Activated T-helper 1 cell treated with anti-CD3 and anti-CD28 coated beads, Interleukin-2, amount 50 U/mL, for 16 hours (primary cell): Measurements from ENCODE around the gene ATP2C1.
"Not testable (repeated sequence)": the region's sequence is repeated elsewhere in the genome, so short reads cannot be mapped to it uniquely, and the experiment has no call there.

Experiments used
- DNase-seq, 2 donors: peaks; one replicate each; pipeline ENCODE4 v3.0.0-alpha.2; 2020; ENCODE audit warnings: low read depth in 1 of 2, low spot score in 1 of 2

Gene ATP2C1

DNA sequence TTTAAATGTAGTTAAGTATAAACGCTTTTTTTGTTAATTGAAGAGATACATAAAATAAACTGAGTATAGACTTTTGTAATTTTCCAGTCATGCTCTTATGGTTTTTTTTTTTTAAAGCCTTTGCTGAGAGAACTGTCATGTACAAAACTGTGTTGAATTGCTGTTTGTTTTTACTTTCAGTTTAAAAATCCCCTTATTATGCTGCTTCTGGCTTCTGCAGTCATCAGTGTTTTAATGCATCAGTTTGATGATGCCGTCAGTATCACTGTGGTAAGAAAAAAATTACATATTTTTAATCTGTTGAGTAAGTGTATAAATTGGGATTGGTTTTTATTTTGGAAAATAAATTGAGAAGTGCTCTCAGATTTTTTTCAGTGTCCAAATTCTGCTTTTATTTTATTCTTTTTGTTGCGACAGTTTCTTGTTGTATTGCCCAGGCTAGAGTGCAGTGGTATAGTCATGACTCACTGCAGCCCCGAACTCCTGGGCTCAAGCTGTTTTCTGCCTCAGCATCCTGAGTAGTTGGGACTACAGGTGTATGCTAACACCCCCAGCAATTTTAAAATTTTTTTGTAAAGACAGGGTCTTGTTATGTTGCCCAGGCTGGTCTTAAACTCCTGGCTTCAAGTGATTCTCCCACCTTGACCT lies 40.7 kb downstream of the ATP2C1 start:
- DNase-seq: no peak

DNA sequence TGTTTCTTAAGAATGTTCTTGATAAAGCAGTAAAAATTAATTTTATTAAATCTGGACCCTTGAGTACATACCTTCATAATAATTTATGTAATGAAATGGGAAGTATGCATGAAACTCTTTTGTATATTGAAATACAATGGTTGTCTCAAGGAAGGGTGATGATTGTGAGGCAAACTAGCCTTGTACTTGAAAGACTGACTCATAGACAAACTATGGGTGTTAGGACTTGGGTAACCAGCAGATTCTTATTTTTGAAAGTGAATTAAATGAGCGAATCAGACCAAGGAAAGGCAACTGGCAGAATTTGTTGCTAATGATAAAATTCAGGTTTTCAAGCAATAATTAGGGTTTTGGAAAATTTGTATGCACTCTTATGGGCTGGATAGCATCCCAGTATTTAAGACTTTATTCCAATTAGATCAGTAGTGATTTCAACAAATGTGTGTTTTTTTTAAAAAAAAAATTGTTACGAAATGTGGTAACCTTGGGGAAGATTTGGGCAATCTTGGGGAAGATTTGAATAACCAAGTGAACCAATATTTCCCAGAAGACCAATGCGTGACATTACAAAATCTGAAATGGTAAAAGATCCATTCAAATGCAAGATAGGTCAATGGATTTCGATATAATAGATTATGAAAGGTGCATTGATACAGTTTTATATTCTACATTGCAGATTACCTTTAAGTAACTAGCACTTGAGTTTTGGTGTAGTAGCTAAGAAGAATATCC lies 42.0 kb downstream of the ATP2C1 start:
- no peak for DNase-seq

DNA sequence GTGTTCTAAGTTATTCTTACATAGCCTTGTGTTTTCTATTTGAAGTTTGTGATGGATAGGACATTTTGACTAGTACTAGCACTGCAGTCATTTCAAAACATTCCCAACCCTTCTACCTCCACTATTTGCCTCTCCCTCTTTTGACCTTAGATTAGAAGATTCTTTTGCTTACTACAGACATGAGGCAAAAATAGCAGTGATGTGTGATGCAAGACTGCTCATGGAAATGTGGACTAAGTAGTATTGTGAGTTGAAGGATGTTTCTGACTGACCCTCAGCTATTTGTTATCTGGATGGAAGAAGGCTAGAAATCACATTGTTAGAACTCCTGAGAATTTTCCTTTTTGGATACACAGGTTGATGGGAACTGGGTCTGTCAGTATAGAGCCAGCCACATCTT lies 45.9 kb downstream of the ATP2C1 start:
- no peak for DNase-seq

DNA sequence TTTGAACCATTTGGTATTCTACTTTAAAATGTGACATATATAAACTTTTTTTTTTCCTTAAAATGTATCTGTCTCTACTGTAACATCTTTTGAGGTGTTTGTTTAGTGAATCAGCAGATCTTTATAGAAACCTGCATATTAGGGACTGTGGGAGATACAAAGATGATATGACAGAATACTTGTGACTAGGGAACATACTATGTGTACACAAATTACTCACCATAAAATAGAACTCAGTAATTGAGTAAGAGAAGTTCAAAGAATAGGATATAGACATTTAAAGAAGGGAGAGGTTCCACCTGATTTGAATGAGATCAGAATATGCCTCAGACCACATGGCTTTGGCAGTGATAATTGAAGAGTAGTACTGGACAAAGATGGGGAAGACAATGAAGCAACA lies 47.9 kb downstream of the ATP2C1 start:
- no peak for DNase-seq

DNA sequence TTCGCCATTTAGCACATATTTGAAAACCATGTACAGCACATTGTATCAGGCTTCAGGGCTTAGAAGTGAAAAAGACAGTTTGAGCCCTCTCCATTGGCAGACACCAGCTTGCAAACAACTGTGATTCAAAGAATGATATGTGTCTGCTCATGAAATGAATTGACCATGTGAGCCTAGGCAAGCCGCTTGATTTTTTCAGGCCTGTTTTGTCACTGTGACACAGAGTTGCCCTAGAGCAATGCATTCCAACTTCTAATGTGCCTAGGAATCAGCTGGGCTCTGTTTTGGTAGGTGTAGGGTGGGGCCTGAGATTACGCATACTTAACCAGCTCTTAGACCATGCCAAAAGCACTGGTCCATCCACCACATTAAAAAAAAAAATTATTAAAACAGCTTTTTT lies 53.0 kb downstream of the ATP2C1 start:
- no peak for DNase-seq

DNA sequence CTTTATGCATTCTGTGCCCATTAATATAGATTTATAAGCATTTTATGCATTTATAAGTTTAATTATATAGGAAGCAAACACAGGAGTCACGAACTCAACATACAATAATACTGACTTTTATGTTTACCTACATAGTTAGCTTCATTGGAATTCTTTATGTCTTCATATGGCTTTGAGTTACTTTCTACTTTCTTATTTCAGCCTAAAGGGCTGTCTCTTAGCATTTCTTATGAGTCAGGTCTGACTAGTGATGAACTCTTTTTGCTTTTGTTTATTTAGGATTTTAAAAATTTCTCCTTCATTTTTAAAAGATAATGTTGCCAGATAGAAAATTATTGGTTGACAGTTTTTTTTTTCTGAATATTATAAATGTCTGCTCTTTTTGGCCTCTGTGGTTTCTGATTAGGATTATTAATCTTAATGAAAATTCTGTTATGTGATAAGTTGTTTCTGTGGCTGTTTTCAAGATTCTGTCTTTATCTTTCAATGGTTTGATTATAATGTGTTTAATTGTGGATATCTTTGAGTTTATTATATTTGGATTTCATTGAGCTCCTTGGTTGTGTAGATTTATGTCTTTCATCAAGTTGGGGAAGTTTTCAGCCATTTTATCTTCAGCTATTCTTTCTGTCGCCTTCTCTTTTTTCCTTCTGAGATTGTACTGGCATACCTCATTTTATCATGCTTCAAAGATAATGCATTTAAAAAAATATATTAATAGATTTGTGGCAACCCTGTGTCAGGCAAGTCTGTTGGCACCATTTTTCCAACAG lies 54.3 kb downstream of the ATP2C1 start:
- no peak for DNase-seq

DNA sequence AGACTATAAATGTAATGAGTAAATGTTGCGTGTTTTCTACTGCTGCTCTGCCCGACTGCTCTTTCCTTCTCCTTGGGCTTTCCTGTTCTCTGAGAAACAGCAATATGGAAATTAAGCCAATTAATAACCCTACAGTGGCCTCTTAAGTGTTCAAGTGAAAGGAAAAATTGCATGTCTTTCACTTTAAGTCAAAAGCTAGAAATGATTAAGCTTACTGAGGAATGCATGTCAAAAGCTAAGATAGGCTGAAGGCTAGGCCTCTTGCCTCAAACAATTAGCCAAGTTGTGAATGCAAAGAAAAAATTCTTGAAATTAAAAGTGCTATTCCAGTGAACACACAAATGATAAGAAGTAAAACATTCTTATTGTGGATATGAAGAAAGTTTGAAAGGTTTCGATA lies 55.0 kb downstream of the ATP2C1 start:
- no peak for DNase-seq

DNA sequence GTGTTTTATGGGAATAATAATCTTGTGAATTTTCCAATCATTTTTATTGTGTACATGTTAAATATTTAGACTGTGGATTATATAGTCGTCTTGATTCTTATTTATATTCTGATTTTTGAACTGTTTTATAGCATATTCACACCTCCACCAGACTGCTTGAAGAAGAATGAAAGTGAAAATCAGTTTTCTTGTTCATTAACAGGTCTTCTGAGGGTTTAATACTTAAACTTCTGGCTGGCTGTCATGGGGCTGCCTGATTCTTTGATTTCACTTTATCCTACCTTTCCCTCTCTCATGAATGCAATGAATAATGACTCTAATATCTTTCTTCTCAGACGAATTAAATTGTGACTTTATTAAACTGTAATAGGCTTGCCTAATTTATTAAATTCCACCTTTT lies 56.2 kb downstream of the ATP2C1 start:
- no peak for DNase-seq

DNA sequence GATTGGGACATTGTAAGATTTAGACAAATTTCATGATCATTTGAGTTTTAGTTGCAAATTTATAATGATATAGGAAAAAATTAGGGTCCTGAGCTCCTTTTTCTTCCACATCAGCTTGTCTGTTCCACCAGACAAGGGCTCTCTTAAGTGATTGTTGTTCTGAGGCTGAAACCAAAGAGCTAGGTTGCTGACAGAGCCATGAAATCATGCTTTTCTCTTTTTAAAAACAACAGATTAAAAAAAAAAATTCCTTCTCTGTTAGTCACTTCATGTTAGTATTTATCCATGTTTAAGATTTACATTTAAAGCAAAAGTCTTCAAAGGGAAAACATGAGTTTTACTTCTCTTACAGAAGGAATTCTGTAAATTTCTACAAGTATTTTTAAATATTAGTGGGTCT lies 56.8 kb downstream of the ATP2C1 start:
- DNase-seq: no peak

DNA sequence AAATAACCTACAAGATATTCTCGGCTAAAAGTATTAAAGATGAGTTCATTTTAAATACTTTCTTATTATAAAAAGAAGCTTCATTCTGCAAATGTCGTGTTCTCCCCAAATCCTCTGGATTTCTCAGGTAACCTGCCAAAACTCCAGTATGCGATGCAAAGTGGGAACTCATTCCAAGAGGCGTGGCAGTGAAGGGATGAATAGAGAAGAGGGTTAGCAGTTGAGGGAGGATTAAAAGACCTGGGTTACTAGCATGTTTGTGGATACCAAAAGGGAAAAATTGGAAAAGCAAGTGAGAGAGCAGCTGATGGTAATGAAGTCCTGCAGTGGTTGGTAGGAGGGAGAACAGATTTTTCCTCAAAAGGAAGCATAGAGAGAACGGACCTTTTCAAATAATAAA lies 61.6 kb downstream of the ATP2C1 start:
- no peak for DNase-seq

DNA sequence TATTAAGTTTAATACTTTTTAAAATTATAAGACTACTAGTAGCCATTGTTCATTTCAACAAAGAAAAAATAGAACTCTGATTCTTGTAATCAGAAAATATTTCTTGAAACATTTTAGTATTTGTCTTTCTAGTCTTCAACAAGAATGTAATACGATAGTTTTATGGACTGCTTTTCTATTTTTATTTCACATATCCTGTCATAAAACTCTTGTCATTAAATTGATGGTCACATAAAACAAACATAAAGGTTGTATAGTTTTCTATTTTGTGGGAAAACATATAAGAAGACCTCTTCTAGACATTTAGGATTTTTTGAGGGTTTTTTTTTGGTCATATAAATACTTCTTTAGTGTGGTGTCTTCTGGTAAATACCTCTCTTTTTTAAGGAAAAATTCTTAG lies 62.4 kb downstream of the ATP2C1 start:
- DNase-seq: no peak

DNA sequence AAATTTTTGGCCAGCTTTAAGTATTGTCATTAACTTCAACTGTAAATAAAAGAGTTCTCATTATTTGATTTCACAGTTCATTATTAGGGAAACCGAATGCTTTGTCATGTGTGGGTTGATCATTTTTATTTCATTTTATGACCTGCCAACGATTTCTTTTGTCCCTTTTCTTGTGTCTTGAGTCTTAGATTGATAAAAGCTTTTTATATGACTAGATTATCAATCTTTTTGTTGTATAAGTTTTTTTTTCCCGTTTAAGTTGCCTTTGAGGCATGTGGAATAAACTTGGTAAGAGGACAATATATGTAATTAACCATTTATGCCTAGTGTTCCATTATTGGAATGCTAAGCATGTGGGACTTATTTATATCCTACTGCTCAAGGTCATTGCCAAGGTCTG lies 62.8 kb downstream of the ATP2C1 start:
- no peak for DNase-seq

DNA sequence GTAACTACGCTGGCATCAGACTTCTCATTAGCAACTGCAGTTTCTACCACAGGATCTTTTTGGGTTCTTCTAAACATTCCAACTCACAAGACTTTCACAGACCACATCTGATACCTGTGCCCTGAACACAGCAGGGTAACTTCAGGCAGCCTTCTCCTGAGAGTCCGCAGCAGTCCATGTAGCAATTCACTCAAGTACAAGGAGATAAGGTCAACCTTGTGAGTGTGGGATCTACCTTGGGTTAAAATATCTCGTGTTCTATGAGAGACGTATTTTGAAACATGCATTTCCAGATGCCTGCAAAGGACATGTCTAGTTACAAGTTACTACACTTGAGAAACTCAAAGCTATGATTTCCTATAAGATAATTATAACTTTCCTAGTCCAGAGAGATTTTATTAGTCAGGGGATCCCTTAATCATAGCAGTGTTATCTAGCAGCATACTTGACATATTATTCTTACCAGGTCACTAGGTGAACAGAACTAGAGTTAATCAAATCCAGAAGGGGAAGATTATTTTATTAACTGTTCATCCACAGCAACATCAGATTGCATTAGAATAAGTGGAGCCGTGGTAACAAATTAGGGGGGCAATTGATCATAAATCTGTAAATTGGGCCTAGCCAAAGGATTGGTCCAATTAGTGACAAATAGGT lies 66.4 kb downstream of the ATP2C1 start:
- no peak for DNase-seq

DNA sequence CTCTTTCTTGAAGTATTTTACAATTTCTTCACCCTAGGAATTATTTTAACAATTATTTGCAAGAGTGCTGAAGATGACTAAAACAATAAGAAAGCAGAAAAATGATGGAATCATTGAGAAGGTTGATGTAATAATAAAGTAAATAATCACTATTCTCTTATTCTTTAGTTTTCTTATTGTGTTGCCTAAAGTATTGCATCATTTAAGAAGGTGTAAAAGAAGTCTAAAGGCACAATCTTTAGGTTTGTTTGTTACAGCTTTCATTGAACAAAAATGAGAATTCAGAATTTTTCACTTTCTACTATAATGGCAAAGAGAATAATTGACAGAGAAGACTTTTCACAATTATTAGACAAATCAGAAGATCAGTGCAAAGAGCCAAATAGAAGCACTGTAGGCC lies 67.6 kb downstream of the ATP2C1 start:
- no peak for DNase-seq

DNA sequence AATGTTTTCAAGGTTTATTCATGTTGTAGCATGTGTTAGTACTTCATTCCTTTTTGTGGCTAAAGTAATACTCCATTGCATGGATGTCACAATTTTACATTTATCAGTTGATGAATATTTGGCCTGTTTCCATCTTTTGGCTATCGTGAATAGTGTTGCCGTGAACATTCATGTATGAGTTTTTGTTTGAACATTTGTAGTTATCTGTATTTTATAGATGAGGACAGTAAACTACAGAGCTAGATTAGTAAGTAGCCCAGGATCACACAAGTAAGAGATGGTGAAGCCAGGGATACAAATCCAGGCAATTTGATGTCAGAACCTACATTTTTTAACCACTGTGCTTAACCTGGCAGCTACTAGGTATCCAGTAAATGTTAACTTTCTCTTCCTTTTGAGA lies 69.6 kb downstream of the ATP2C1 start:
- no peak for DNase-seq

DNA sequence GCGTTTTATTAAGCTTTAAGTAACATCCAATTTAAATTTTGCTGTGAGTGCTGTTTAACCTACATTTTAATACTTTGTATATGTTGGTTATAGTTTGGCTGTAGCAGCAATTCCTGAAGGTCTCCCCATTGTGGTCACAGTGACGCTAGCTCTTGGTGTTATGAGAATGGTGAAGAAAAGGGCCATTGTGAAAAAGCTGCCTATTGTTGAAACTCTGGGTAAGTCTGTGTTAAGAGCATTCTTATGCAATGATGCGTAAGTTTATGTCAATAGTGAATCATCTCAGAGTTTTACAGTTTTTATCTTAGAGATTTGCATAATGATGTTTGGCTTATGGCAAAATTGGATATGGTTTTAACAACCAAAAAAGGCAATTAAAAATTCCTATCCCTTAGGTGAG lies 70.0 kb downstream of the ATP2C1 start:
- no peak for DNase-seq

DNA sequence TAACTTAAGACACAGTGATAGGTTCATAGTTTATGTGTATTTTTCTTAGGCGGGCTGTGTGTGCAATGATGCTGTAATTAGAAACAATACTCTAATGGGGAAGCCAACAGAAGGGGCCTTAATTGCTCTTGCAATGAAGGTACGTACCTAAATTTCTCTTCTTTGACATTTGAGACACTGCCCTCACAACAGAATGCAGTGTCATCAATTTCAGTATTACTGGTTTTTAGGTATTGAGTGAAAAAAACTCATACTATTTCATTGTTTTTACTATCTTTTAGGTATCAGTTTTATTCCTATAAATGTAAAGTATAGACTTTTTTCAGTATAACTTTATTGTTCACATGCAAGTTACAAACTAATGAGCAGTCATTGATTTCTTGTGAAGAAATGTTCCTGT lies 73.4 kb downstream of the ATP2C1 start:
- no peak for DNase-seq

DNA sequence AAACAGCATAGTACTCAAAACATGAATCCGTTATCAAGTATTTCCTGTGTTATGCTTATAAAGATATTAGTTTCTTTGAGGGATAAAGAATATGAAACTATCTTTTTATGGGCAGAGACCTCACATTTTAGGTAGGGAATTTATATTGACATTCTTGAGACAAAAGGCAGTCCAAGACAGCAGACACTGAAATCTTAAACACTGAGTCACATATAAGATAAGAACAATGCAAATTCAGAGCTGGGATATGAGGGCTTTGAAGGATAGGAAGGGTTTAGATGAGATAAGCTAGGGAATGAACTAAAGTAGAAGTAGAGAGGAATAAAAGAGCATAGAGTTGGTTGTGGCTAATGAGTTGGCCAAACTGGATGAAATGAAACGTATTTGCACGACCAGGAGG lies 74.3 kb downstream of the ATP2C1 start:
- DNase-seq: no peak

DNA sequence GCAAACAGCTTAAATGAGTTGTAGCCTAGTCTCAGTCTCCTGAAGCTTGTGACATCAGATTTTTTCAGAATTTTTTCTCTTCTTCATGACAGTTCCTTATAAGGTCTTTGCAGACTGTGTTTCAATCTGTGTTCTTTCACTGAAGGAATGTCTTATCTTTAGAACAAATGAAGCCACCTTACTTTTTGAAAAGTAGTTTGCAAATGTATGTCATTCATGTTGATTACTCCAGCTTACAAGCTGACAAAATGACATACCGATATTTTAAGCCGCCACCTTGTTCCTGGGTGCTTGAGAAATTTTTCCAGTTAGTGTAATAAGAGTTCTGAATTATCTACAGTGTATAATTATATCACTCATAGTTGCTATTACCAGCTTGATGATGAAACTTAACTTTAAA lies 75.7 kb downstream of the ATP2C1 start:
- no peak for DNase-seq

DNA sequence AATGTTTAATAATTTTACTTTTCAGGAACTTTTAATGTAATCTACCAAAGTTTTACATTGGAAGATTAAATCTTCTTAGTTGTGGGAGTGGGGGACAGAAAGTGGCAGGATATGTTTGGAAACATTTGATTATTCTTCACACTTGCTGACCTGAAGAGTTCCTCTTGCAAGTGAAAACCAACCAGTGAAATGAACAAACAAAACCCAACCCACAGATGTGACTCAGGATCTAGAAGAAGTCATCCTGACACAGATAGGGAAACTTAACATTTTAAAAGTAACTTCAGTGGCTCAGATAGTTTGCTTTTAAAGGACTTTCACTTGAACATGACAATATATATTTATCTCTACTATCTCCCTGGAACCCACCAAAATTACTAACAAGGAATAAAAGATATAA lies 77.3 kb downstream of the ATP2C1 start:
- DNase-seq: no peak

DNA sequence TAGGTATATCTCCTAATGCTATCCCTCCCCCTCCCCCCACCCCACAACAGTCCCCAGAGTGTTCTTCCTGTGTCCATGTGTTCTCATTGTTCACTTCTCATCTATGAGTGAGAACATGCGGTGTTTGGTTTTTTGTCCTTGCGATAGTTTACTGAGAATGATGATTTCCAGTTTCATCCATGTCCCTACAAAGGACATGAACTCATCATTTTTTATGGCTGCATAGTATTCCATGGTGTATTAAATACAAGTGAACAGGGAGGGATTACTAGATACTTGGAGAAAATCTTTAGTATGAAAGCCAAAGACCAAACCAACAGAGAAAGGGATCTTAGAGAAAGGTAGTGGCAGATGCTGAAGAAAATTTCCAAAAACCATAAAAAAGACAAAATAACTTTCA lies 78.7 kb downstream of the ATP2C1 start:
- DNase-seq: not testable (repeated sequence)

DNA sequence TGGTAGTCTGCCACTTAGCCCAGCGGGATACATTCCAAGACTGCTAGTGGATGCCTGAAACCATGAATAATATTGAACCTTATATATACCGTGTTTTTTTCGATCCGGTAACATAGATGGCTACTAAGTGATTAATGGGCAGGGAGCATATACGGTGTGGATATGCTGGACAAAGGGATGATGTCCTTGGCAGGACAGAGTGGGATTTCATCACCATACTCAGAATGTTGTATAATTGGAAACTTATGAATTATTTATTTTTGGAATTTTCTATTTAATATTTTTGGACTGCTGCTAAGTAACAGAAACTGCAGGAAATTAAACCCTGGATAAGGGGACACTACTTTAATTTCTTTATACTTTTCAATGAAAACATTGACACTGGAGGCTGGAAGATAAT lies 79.5 kb downstream of the ATP2C1 start:
- DNase-seq: no peak
